Stimulated activated CD4-positive, alpha-beta T cell treated with anti-CD3 and anti-CD28 coated beads, Interleukin-2, amount 100 ng/mL, for 4 hours (primary cell): ENCODE results near the gene KRTAP19-7.

Experiments
- DNase-seq: peaks from one replicate; pipeline ENCODE4 v3.0.0-alpha.2; 2020; ENCODE audit warnings: low read depth

KRTAP19-7 gene

GRCh38 chr21:30561264-30561895, at the start of gene KRTAP19-7:
Gene KRTAP19-7, minus strand, starts transcription at chr21:30561314. Its CDS starts 25 bp downstream, at chr21:30561289.
- DNase-seq = no peak

- DNase-seq = no peak
Measured at GRCh38 chr21:30605968-30606367, 44.9 kb upstream of the KRTAP19-7 start.

GRCh38 chr21:30600787-30601186, 39.7 kb upstream of the KRTAP19-7 start, which contains the start of gene KRTAP22-1:
Gene KRTAP22-1, plus strand, starts transcription at chr21:30601087.
- DNase-seq = no peak

- DNase-seq = no peak
Measured at GRCh38 chr21:30598802-30599201, 37.7 kb upstream of the KRTAP19-7 start, which contains the start of gene KRTAP6-2. Gene KRTAP6-2, minus strand, starts transcription at chr21:30598902. Its CDS starts 28 bp downstream, at chr21:30598874.

GRCh38 chr21:30592140-30592539, 31.0 kb upstream of the KRTAP19-7 start, which contains the start of gene KRTAP6-3:
Gene KRTAP6-3, plus strand, starts transcription at chr21:30592440. Its CDS starts 6 bp downstream, at chr21:30592446.
- DNase-seq = no peak

- no peak for DNase-seq
Measured at GRCh38 chr21:30590297-30590696, 29.2 kb upstream of the KRTAP19-7 start, which contains the start of gene KRTAP22-2. Gene KRTAP22-2, minus strand, starts transcription at chr21:30590397.

- no peak for DNase-seq
Measured at GRCh38 chr21:30582870-30583269, 21.8 kb upstream of the KRTAP19-7 start.

- DNase-seq = no peak
Measured at GRCh38 chr21:30580132-30580531, 19.0 kb upstream of the KRTAP19-7 start.

GRCh38 chr21:30579346-30579745, 18.2 kb upstream of the KRTAP19-7 start:
- DNase-seq = no peak

- DNase-seq = no peak
Measured at GRCh38 chr21:30577766-30578165, 16.7 kb upstream of the KRTAP19-7 start.

GRCh38 chr21:30567617-30568016, 6.5 kb upstream of the KRTAP19-7 start:
- no peak for DNase-seq

- DNase-seq = no peak
Measured at GRCh38 chr21:30563630-30564029, 2.5 kb upstream of the KRTAP19-7 start.

GRCh38 chr21:30563072-30563471, 2.0 kb upstream of the KRTAP19-7 start:
- no peak for DNase-seq

GRCh38 chr21:30561957-30562356, 843 bp upstream of the KRTAP19-7 start:
- no peak for DNase-seq

- DNase-seq = no peak
Measured at GRCh38 chr21:30555095-30555494, 6.0 kb downstream of the KRTAP19-7 start.

- DNase-seq = no peak
Measured at GRCh38 chr21:30552782-30553181, 8.3 kb downstream of the KRTAP19-7 start.

GRCh38 chr21:30541764-30542163, 19.4 kb downstream of the KRTAP19-7 start, which contains the start of gene KRTAP19-6:
Gene KRTAP19-6, minus strand, starts transcription at chr21:30541864. Its CDS starts 31 bp downstream, at chr21:30541833.
- no peak for DNase-seq

- no peak for DNase-seq
Measured at GRCh38 chr21:30518876-30519275, 42.2 kb downstream of the KRTAP19-7 start.

- no peak for DNase-seq
Measured at GRCh38 chr21:30515681-30516080, 45.4 kb downstream of the KRTAP19-7 start.
